IMR-90 (cell line): ENCODE data around the gene CCDC107. TPM values are rescaled to one million over a fixed set of nuclear protein-coding genes. Genes with fewer than 3 reads are reported as not detected.

Experiments
- ATAC-seq: fragments of 200-7000 bp; cut with Tn5 transposase; 2 replicates; pipeline ENCODE4 v1.9.1; 2020; ENCODE audit warnings: low read depth, mild to moderate bottlenecking, moderate library complexity
- BruUV-seq: library from RNA; stranded (reverse); fragments of 400-500 nt; replicated peaks from 2 replicates; lab custom pipeline; 2021; lab: Mats Ljungman, UMichigan
- CTCF ChIA-PET: fragments of 300-600 bp; formaldehyde crosslinking; extraction: SDS; loops from one replicate; lab custom pipeline; 2021; ENCODE audit warnings: antibody characterized with exemption; lab: Yijun Ruan, JAX
- POLR2A ChIA-PET: fragments of 300-600 bp; sonication (Branson Sonifier 250); formaldehyde crosslinking; loops from one replicate; lab custom pipeline; 2022; ENCODE audit warnings: antibody characterized with exemption; ENCODE audit not compliant: unreplicated experiment; lab: Charles Lee
- DNase-seq: peaks from one replicate; pipeline ENCODE4 v3.0.0; 2013
- H2AFZ ChIP-seq: replicated peaks from 2 replicates; pipeline ENCODE3; 2013; ENCODE audit warnings: low read length, mild to moderate bottlenecking; ENCODE audit not compliant: poor library complexity
- H2AK5ac ChIP-seq: 2 replicates; pipeline ENCODE4 v1.6.1; 2013; ENCODE audit warnings: low read depth, low read length, inconsistent platforms
- H2AK9ac ChIP-seq: replicated peaks from 2 replicates; pipeline ENCODE3; 2013; ENCODE audit warnings: mild to moderate bottlenecking, low read depth, low read length, moderate library complexity; ENCODE audit not compliant: poor library complexity
- H2BK120ac ChIP-seq: 2 replicates; pipeline ENCODE4 v1.6.1; 2013; ENCODE audit warnings: low read depth, low read length, inconsistent platforms
- H2BK15ac ChIP-seq: 3 replicates; pipeline ENCODE4 v1.6.1; 2013; ENCODE audit warnings: low read depth, low read length, inconsistent platforms
- H2BK20ac ChIP-seq: 2 replicates; pipeline ENCODE4 v1.6.1; 2013; ENCODE audit warnings: low read depth, mild to moderate bottlenecking, inconsistent platforms, low read length, moderate library complexity
- H2BK5ac ChIP-seq: 2 replicates; pipeline ENCODE4 v1.6.1; 2013; ENCODE audit warnings: mild to moderate bottlenecking, low read depth, low read length, inconsistent platforms; ENCODE audit not compliant: poor library complexity, severe bottlenecking
- H3K14ac ChIP-seq: replicated peaks from 2 replicates; pipeline ENCODE4 v1.6.1; 2013; ENCODE audit warnings: low read depth, low read length, inconsistent platforms
- H3K18ac ChIP-seq: 2 replicates; pipeline ENCODE4 v1.6.1; 2013; ENCODE audit warnings: low read depth, low read length, control low read depth
- H3K23ac ChIP-seq: 2 replicates; pipeline ENCODE4 v1.6.1; 2013; ENCODE audit warnings: low read depth, low read length, inconsistent platforms
- H3K27ac ChIP-seq: 2 replicates; pipeline ENCODE4 v1.5.1; 2013; ENCODE audit warnings: mild to moderate bottlenecking, control low read depth, low read length; ENCODE audit not compliant: insufficient read depth
- H3K27me3 ChIP-seq: 2 replicates; pipeline ENCODE4 v1.6.1; 2013; ENCODE audit warnings: low read length; ENCODE audit not compliant: control insufficient read depth, insufficient read depth
- H3K36me3 ChIP-seq: 2 replicates; pipeline ENCODE4 v1.6.1; 2013; ENCODE audit warnings: low read length, mixed read lengths; ENCODE audit not compliant: control insufficient read depth, insufficient read depth
- H3K4ac ChIP-seq: 2 replicates; pipeline ENCODE4 v1.6.1; 2013; ENCODE audit warnings: low read depth, low read length, inconsistent platforms
- H3K4me1 ChIP-seq: 2 replicates; pipeline ENCODE4 v1.6.1; 2013; ENCODE audit warnings: low read length, mixed read lengths; ENCODE audit not compliant: control insufficient read depth, insufficient read depth
- H3K4me2 ChIP-seq: 2 replicates; pipeline ENCODE4 v1.6.1; 2013; ENCODE audit warnings: low read depth, mild to moderate bottlenecking, control low read depth, low read length, moderate library complexity
- H3K4me3 ChIP-seq: 2 replicates; pipeline ENCODE4 v1.5.1; 2013; ENCODE audit warnings: low read depth, mild to moderate bottlenecking, control low read depth, low read length, moderate library complexity; ENCODE audit not compliant: insufficient read depth
- H3K56ac ChIP-seq: 2 replicates; pipeline ENCODE4 v1.6.1; 2013; ENCODE audit warnings: low read length, inconsistent platforms; ENCODE audit not compliant: insufficient read depth; ENCODE audit errors: extremely low read depth
- H3K79me1 ChIP-seq, 2 experiments: 2 replicates each; pipeline ENCODE4 v1.6.1; 2013; ENCODE audit warnings: low read length in 2 of 2, inconsistent platforms in 1 of 2, low read depth in 1 of 2
- H3K9ac ChIP-seq: 2 replicates; pipeline ENCODE4 v1.6.1; 2013; ENCODE audit warnings: low read depth, low read length, control low read depth
- H3K9me1 ChIP-seq: 2 replicates; pipeline ENCODE4 v1.6.1; 2013; ENCODE audit warnings: low read length, inconsistent platforms; ENCODE audit not compliant: insufficient read depth
- H3K9me3 ChIP-seq: 2 replicates; pipeline ENCODE4 v1.6.1; 2013; ENCODE audit warnings: low read length; ENCODE audit not compliant: control insufficient read depth, insufficient read depth
- H4K20me1 ChIP-seq: 2 replicates; pipeline ENCODE4 v1.6.1; 2013; ENCODE audit warnings: low read length, inconsistent platforms; ENCODE audit not compliant: insufficient read depth
- H4K5ac ChIP-seq: 2 replicates; pipeline ENCODE4 v1.6.1; 2013; ENCODE audit warnings: mild to moderate bottlenecking, low read depth, low read length, control low read depth
- H4K8ac ChIP-seq, 2 experiments: 2 replicates each; pipeline ENCODE4 v1.6.1; 2013; ENCODE audit warnings: low read depth in 2 of 2, low read length in 2 of 2, control low read depth in 1 of 2, inconsistent platforms in 1 of 2
- H4K91ac ChIP-seq: 2 replicates; pipeline ENCODE4 v1.6.1; 2013; ENCODE audit warnings: low read depth, low read length, inconsistent platforms; ENCODE audit not compliant: insufficient read depth
- CHD1 ChIP-seq: IDR thresholded peaks from 2 replicates; pipeline ENCODE4 v1.6.1; 2012; ENCODE audit warnings: low read depth, low read length, improper control_type of control experiment
- RAD21 ChIP-seq: IDR thresholded peaks from 2 replicates; pipeline ENCODE4 v1.6.1; 2012; ENCODE audit warnings: low read length, improper control_type of control experiment
- WGBS, 2 experiments: methylation state at CpG; one replicate each; pipeline versions ENCODE4 v1.1.5 to v1.1.7; 2013; ENCODE audit warnings: missing lambda C conversion rate in 2 of 2; ENCODE audit not compliant: insufficient read length in 1 of 2; ENCODE audit errors: extremely low coverage in 2 of 2; 5-methylcytosine and 5-hydroxymethylcytosine counted together
- dilution Hi-C: fragments of 300-500 bp; cut with HindIII; formaldehyde crosslinking; loops from one replicate; pipeline ENCODE4 v1.14.3; 2018; ENCODE audit warnings: low sequenced_read_pairs; ENCODE audit not compliant: unreplicated experiment
- in situ Hi-C: fragments of 300-500 bp; cut with MboI; formaldehyde crosslinking; loops from 3 replicates; pipeline ENCODE4 v1.14.3; 2019; ENCODE audit warnings: low sequenced_read_pairs, inconsistent platforms, mixed read lengths
- intact Hi-C: fragments of 100-400 bp; cut with micrococcal nuclease; formaldehyde crosslinking; loops from 2 replicates; pipeline ENCODE4 v1.10.0; 2022
- polyA plus RNA-seq, 3 experiments: library from polyadenylated mRNA; depleted of rRNA; stranded (reverse); fragments of >200 nt; gene quantifications; 2 replicates each; pipeline ENCODE4 v1.2.3, GENCODE V29; 2012; ENCODE audit warnings: low replicate concordance in 1 of 3
- total RNA-seq: library from RNA; depleted of rRNA; stranded (reverse); fragments of >200 nt; gene quantifications from 2 replicates; pipeline ENCODE4 v1.2.3, GENCODE V29; 2012

Gene CCDC107
- total and polyA plus RNA-seq, 2 of the 4 experiments (the other 2 are of a cell fraction) = 6.8 to 21.1 TPM

DNA sequence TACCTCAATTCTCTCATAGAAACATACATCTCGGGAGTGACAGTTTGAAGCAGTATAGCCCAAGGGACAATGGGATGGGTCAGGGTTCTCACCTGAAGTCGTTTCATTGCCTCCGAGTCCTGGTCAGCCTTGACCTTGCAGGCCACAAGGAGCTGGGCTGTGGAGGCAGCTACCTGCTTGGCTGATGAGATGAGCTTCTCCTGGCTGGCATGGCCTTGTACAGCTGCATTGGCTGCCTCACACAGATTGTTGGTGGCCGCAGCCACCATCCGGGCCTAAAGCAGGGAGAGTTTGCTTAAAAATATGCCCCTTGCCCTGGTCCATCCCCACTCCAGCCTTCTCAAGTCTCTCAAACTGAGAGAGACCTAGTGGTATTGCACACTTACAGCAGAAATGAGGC lies 40.1 kb downstream of the CCDC107 start:
- Histone ChIP-seq H3K9me3 (no peaks in the 10 kb centered on the region), H2AK9ac (no peak overlapping the region), H3K14ac (no peak overlapping the region), H3K27ac (no peak overlapping the region), H2BK120ac (no peak overlapping the region), H3K56ac (no peak overlapping the region), H2BK5ac (no peak overlapping the region), H3K4me2 (no peak overlapping the region), H3K36me3 (peaks cover 69% of the 10 kb centered on the region), H2BK15ac (no peak overlapping the region), H4K20me1 (peaks cover 22% of the 10 kb centered on the region), H3K79me1 (peaks cover 21 to 53% of the 10 kb centered on the region in 2 experiments), H3K4ac (no peak overlapping the region), H3K4me1 (peaks cover 5% of the 10 kb centered on the region; the same call in 1 of the 2 replicates), H3K18ac (no peak overlapping the region), H3K9ac (no peak overlapping the region), H2AFZ (no peak overlapping the region), H3K23ac (no peak overlapping the region), H3K27me3 (no peaks in the 10 kb centered on the region), H2BK20ac (no peak overlapping the region), H4K91ac (no peak overlapping the region), H4K8ac (no peak overlapping the region), H4K5ac (no peak overlapping the region), H3K9me1 (peaks cover 10% of the 10 kb centered on the region), H2AK5ac (no peak overlapping the region), H3K4me3 (no peak overlapping the region)
- in situ Hi-C loops = no loop called here
- dilution Hi-C loops = no loop called here
- 100% methylated on average over 4 of the region's 5 CpGs; no CpG with 5 or more reads in 1 of the 2 experiments for WGBS, 2 experiments
- no TSS peak for BruUV-seq
- TF ChIP-seq CHD1 = no peak
- no peak for TF ChIP-seq RAD21
- ATAC-seq = no peak
- no peak for DNase-seq
- POLR2A ChIA-PET = no interaction called here
- intact Hi-C loops = no loop called here
- CTCF ChIA-PET = no interaction called here
